Natural killer cell treated with Interleukin-12 subunit alpha and Interleukin-12 subunit beta and Interleukin-15 and Interleukin-18, amount 100 ng/mL, for 72 hours (primary cell): Measurements from ENCODE around the gene AP3S2. TPM values are rescaled to one million over a fixed set of nuclear protein-coding genes. Genes with fewer than 3 reads are reported as not detected.
"Not testable (repeated sequence)": the region's sequence is repeated elsewhere in the genome, so short reads cannot be mapped to it uniquely, and the experiment has no call there.

Experiments
- ATAC-seq, 2 donors: fragments of 150-1000 bp; cut with Tn5 transposase in 1 of 2; sonication (Bioruptor Pico), chemical (Tn5 transposase) in 1 of 2; 2 replicates each; pipeline ENCODE4 v1.10.0; 2021
- DNase-seq: peaks from one replicate; pipeline ENCODE4 v3.0.0; 2022; ENCODE audit warnings: low spot score
- H3K27ac Mint-ChIP-seq, 2 donors: 1 replicate in 1 of 2; 2 replicates in 1 of 2; pipeline ENCODE4 v1.8.0; 2022; ENCODE audit warnings: mixed read lengths in 2 of 2, mild to moderate bottlenecking in 1 of 2, moderate library complexity in 1 of 2
- H3K27me3 Mint-ChIP-seq, 2 donors: 1 replicate in 1 of 2; 2 replicates in 1 of 2; pipeline ENCODE4 v1.8.0; 2022; ENCODE audit warnings: mixed read lengths in 2 of 2
- H3K36me3 Mint-ChIP-seq: one replicate; pipeline ENCODE4 v1.8.0; 2022; ENCODE audit warnings: mixed read lengths
- H3K4me1 Mint-ChIP-seq, 2 donors: 1 replicate in 1 of 2; 2 replicates in 1 of 2; pipeline ENCODE4 v1.8.0; 2022; ENCODE audit warnings: low read depth in 2 of 2, mixed read lengths in 2 of 2, mild to moderate bottlenecking in 1 of 2
- H3K4me3 Mint-ChIP-seq: one replicate; pipeline ENCODE4 v1.8.0; 2022; ENCODE audit warnings: mixed read lengths
- H3K9me3 Mint-ChIP-seq: 2 replicates; pipeline ENCODE4 v1.8.0; 2022; ENCODE audit warnings: mixed read lengths
- total RNA-seq, 2 donors: library from RNA; stranded (reverse); gene quantifications; one replicate each; pipeline ENCODE4 v1.2.3, GENCODE V29; 2022

Gene AP3S2
- total RNA-seq, result 10 to 100 TPM; 29.0 to 34.4 TPM

DNA sequence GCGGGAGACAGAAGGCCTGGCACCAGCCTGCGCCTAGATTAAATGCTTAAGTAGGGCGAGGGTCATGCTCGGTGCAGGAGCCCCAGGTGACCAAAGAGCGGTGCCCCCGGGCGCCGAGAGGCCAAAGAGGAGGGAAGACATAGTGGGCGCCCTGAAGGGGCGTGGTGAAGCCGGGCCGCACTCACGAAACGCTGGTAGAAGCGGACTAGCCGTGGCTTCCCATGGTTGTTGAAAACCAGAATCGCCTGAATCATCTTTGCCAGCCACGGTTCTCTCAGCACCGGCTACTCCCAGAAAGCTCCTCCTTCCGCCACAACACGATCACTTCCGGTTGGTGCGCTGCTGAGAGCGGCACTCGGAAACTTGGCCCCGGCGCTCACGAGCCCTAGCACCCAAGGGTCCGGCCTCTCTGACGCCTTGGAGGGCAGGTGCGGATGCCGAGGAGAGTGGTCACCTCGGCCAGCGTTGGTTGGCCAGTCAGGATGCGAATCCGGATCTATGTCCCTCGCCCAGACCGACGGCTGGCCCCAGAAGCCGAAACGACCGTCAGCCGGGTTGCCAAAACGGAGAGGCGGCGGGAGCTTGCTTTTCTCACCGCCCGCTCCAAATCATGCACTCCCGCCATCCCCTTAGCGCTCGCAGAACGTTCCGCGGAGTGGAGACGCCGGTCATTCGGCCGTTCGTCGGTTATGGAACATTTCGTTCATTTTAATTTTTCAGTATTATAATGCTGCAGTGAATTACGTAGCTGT, at the start of gene AP3S2:
AP3S2 (minus strand) TSS at position 299 of the 752 bp plus-strand sequence; CDS start at position 254, 45 bp downstream.
- no peaks in the 10 kb centered on the region for H3K9me3 Mint-ChIP-seq

DNA sequence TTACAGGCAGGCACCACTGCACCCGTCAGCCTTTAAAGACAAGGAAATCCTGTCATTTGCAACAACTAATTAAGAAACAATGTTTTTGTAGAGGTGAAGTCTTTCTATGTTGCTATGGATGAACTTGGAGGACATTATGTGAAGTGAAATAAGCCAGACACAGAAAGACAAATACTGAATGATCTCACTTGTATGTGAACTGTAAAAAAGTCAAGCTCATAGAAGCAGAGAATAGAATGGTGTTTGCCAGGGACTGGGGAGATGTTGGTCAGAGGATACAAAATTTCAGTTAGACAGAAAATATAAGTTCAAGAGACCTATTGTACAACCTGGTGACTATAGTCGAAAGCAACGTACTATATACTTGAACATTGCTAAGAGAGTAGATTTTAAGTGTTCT, 46.1 kb upstream of the AP3S2 start:
- Mint-ChIP-seq H3K27ac (peak overlapping the region in 1 of 2 donors; percentile 32), H3K4me1 (peaks cover 28 to 30% of the 10 kb centered on the region in 2 donors), H3K27me3 (peaks cover 2 to 6% of the 10 kb centered on the region in 2 donors), H3K4me3 (no peak overlapping the region), H3K9me3 (no peaks in the 10 kb centered on the region), H3K36me3 (no peaks in the 10 kb centered on the region)
- DNase-seq, result no peak
- no peak for ATAC-seq

More for the DNA sequence above, at the start of gene AP3S2:
- Mint-ChIP-seq H3K27ac (peak within 1 kb of the TSS; percentile 98), H3K27me3 (no peaks in the 10 kb centered on the region), H3K36me3 (no peaks in the 10 kb centered on the region), H3K4me1 (peaks cover 17 to 39% of the 10 kb centered on the region in 2 donors), H3K4me3 (peak within 1 kb of the TSS; percentile 100)
- ATAC-seq, result peak; percentile 99
- DNase-seq, result peak; percentile 92

DNA sequence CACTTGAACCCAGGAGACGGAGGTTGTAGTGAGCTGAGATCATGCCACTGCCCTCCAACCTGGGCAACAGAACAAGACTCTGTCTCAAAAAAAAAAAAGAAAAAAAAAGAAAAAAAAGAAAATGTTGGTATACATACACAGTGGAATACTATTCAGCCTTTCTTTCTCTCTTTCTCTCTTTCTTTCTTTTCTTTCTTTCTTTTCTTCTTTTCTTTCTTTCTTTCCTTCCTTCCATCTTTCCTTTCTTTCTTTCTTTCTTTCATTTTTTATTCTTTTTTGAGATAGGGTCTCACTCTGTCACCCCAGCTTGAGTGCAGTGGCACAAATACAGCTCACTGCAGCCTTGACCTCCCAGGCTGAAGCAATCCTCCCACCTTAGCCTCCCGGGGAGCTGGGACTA, 45.6 kb upstream of the AP3S2 start:
- not testable (repeated sequence) for H3K27me3 Mint-ChIP-seq, ATAC-seq, H3K36me3 Mint-ChIP-seq, H3K9me3 Mint-ChIP-seq, DNase-seq, H3K4me3 Mint-ChIP-seq
- H3K4me1 Mint-ChIP-seq, result peaks cover 28 to 30% of the 10 kb centered on the region in 2 donors
- peak overlapping the region in 1 of 2 donors; percentile 32 for H3K27ac Mint-ChIP-seq

DNA sequence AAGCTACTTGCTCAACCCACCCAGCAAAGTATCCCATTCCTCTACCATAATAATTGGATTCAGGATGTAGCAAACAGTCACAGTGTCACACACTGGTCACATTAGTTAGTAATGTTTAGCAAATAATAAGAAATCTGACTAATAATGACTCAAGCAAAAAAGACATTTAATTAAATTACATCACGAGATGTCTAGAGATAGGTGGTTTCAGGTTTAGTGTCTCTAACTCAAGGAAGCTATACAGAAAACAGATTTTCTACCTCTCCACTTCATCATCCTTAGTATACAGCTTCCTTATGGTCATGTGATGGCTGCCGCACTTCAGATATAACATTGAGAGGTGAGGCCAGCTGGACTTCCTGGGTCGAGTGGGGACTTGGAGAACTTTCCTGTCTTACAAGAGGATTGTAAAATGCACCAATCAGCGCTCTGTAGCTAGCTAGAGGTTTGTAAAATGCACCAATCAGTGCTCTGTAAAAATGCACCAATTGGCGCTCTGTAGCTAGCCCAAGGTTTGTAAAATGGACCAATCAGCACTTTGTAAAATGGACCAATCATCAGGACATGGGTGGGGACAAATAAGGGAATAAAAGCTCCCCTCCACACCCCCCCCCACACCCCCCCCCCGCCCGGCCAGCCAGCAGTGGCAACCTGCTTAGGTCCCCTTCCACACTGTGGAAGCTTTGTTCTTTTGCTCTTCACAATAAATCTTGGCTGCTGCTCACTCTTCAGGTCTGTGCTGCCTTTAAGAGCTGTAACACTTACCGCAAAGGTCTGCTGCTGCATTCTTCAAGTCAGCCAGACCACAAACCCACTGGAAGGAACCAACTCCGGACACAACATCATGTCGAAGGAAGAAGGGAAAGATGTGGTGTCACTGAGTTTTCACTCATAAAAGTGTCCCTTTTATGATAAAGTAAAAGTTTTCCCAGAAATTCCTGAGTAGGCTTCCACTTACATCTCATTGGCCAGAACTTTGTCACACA, 43.9 kb upstream of the AP3S2 start:
- Mint-ChIP-seq H3K36me3 (no peaks in the 10 kb centered on the region), H3K27me3 (peaks cover 0 to 2% of the 10 kb centered on the region in 2 donors), H3K9me3 (no peaks in the 10 kb centered on the region), H3K27ac (peak overlapping the region; percentile 5 to 12), H3K4me1 (peaks cover 26 to 30% of the 10 kb centered on the region in 2 donors), H3K4me3 (peak overlapping the region; percentile 38)
- no peak for ATAC-seq
- no peak for DNase-seq

DNA sequence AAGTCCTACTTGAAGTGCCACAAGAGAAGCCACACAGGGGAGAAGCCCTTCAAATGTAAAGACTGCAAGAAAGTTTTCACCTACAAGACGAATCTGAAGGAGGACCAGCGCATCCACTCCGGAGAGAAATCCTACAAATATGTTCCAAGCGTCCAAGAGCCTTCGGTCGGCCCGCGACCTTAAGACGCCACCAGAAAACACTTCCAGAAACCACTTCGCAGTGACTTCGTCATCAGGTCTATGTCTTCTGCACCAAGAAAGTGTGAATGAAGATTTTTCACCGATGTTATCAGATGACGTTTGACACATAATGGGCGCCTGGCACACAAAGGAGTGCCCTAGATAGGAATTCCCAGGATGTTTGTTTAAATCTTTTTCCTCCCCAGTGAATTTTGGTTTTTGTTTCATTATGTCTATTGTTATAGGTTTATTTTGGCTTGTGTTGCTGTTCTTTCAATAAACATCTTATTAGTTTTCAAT, 43.0 kb upstream of the AP3S2 start:
- Mint-ChIP-seq H3K27me3 (no peaks in the 10 kb centered on the region), H3K4me1 (peaks cover 26 to 30% of the 10 kb centered on the region in 2 donors), H3K36me3 (no peaks in the 10 kb centered on the region), H3K27ac (peak overlapping the region; percentile 5 to 12), H3K9me3 (no peaks in the 10 kb centered on the region), H3K4me3 (peak overlapping the region; percentile 38)
- ATAC-seq (peak; percentile 46 to 52), DNase-seq (peak; percentile 61)

DNA sequence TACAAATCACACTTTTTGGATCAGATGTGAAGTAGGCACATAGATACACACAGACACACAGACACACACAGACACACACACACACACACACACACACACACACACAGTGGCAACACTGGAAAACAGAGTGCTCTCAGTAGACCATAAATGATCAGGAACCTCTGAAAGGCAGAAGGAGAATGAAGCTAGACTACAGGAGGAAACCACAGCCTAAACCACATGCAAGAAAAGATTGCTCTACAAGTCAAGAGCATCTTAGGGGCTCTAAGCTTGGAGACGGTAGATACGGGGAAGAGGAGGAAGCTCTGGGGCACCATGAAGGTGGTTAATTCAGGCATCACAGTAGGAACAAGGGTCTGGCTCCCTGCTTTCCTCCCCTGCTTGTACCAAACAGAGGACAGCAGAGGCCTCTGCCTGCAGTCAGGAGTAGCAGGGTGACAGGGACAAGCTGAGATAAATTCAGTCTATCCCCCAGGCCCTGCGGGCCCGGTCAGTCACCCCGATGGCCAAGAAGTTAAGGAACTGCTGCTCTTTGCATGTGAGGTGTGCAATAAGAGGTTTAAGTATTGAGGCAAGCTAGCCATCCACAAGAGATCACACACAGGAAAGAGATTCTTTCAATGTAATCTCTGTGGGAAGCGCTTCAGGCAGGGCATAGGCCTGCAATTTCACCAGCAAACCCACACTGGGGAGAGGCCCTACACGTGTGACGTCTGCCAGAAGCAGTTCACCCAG, 42.4 kb upstream of the AP3S2 start:
- H3K27me3 Mint-ChIP-seq, result no peaks in the 10 kb centered on the region
- no peaks in the 10 kb centered on the region for H3K36me3 Mint-ChIP-seq
- H3K4me1 Mint-ChIP-seq, result peaks cover 26 to 30% of the 10 kb centered on the region in 2 donors
- peak overlapping the region; percentile 38 for H3K4me3 Mint-ChIP-seq
- peak; percentile 69 for DNase-seq
- no peaks in the 10 kb centered on the region for H3K9me3 Mint-ChIP-seq
- peak; percentile 79 to 88 for ATAC-seq
- H3K27ac Mint-ChIP-seq, result peak overlapping the region; percentile 5 to 12

DNA sequence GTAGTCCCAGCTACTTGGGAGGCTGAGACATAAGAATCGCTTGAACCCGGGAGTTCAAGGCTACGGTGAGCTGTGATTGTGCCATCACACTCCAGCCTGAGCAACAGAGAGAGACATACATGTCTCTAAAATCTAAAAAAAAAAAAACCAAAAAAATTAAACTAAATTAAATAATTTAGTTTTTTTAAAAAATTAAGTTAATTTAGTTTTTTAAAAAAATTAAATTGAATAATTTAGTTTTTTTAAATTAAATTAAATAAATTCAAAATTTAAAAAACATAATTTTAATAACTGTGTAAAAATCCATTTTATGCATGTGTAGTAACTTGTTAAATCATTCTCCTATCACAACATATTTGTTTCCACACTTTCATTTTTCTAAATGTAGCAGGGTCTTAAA, 39.1 kb upstream of the AP3S2 start:
- no peak for DNase-seq
- no peak for ATAC-seq
- H3K36me3 Mint-ChIP-seq, result no peaks in the 10 kb centered on the region
- H3K27ac Mint-ChIP-seq, result no peak overlapping the region
- peaks cover 20 to 22% of the 10 kb centered on the region in 2 donors for H3K4me1 Mint-ChIP-seq
- no peaks in the 10 kb centered on the region for H3K9me3 Mint-ChIP-seq
- H3K27me3 Mint-ChIP-seq, result peaks cover 0 to 7% of the 10 kb centered on the region in 2 donors
- no peak overlapping the region for H3K4me3 Mint-ChIP-seq

DNA sequence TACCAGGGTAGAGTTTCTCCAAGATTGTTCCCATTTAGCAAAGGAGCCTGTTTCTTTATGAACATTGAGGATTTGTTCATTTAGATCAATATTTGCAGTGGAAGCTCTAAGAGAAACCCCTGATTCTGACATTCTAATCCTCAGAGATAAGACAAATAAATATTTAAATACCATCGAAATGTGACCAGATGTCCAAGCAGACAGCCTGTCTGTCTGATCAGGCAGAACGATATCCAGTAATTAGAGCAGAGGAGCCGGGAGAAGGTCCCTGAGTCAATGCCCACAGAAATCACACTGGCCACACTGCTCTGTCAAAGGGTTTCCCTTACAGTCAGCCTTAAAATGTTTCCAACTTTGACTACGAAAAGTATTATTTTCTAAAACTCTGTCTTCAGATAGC, 34.6 kb upstream of the AP3S2 start:
- Mint-ChIP-seq H3K27me3 (peaks cover 0 to 7% of the 10 kb centered on the region in 2 donors), H3K36me3 (no peaks in the 10 kb centered on the region), H3K4me1 (no peaks in the 10 kb centered on the region), H3K27ac (no peak overlapping the region), H3K4me3 (no peak overlapping the region), H3K9me3 (no peaks in the 10 kb centered on the region)
- no peak for ATAC-seq
- DNase-seq, result no peak

DNA sequence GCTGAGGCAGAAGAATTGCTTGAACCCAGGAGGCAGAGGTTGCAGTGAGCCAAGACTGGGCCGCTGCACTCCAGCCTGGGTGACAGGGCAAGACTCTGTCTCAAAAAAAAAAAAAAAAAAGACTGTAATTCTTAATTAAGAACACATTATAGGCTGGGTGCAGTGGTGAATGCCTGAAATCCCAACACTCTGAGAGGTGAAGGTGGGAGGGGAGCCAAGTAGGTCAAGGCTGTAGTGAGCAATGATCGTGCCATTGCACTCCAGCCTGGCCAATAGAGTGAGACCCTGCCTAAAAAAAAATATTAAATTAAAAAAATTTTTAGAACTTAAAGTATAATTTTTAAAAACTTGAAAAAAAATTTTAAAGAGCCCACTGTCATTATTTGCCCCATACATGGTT, 32.4 kb upstream of the AP3S2 start:
- DNase-seq (no peak), ATAC-seq (no peak)
- Mint-ChIP-seq H3K36me3 (no peaks in the 10 kb centered on the region), H3K27ac (no peak overlapping the region), H3K27me3 (peaks cover 0 to 7% of the 10 kb centered on the region in 2 donors), H3K4me3 (no peak overlapping the region), H3K9me3 (no peaks in the 10 kb centered on the region), H3K4me1 (no peaks in the 10 kb centered on the region)

DNA sequence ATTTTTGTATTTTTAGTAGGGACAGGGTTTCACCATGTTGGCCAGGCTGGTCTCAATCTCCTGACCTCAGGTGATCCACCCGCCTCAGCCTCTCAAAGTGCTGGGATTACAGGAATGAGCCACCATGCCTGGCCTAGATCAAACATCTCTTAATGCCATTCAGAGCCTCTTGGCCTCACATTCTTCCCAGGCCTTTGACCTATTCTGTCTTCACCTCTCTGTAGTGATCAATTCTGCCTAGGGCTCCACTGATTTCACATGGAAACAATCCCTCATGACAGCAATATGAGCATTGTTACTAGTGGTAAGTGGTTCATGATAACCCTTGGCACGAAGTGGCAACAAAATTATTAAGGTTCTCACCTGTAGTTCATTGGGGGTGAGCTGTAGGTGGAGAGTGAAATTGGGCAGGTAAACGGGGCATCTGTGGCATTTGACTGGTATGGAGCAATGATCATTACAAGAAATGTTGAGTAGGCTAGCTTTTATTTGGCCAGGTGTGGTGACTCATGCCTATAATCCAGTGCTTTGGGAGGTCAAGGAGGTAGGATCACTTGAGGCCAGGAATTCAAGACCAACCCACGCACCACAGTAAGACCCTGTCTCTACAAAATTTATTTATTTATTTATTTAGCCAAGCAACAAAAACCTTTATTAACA, 23.8 kb upstream of the AP3S2 start:
- no peak overlapping the region for H3K27ac Mint-ChIP-seq
- no peaks in the 10 kb centered on the region for H3K36me3 Mint-ChIP-seq
- no peak overlapping the region for H3K4me3 Mint-ChIP-seq
- H3K4me1 Mint-ChIP-seq, result no peaks in the 10 kb centered on the region
- DNase-seq (no peak), ATAC-seq (no peak)
- H3K9me3 Mint-ChIP-seq, result no peaks in the 10 kb centered on the region
- H3K27me3 Mint-ChIP-seq, result peaks cover 6 to 19% of the 10 kb centered on the region in 2 donors

DNA sequence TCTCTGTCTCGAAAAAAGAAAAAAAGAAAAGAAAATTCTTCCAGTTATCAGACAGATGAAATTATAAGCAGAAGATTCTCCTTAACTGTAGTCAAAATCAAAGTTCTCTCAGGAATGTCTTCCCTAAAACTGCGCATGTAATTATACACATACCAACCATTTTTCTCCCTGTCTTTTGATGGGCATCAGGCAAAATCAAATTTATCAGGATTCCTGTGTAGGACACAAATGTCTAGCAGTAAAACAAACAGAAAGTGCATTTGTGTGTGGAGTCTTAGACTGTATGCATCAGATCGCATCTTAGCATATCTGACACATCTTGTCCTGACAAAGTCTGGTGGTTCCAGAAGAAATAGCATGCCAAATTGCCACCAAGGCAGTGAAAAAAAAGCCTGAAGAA, 22.9 kb upstream of the AP3S2 start:
- H3K27ac Mint-ChIP-seq, result no peak overlapping the region
- ATAC-seq (no peak), DNase-seq (no peak)
- H3K9me3 Mint-ChIP-seq, result no peaks in the 10 kb centered on the region
- H3K4me1 Mint-ChIP-seq, result no peaks in the 10 kb centered on the region
- H3K4me3 Mint-ChIP-seq, result no peak overlapping the region
- no peaks in the 10 kb centered on the region for H3K36me3 Mint-ChIP-seq
- peaks cover 6 to 19% of the 10 kb centered on the region in 2 donors for H3K27me3 Mint-ChIP-seq

DNA sequence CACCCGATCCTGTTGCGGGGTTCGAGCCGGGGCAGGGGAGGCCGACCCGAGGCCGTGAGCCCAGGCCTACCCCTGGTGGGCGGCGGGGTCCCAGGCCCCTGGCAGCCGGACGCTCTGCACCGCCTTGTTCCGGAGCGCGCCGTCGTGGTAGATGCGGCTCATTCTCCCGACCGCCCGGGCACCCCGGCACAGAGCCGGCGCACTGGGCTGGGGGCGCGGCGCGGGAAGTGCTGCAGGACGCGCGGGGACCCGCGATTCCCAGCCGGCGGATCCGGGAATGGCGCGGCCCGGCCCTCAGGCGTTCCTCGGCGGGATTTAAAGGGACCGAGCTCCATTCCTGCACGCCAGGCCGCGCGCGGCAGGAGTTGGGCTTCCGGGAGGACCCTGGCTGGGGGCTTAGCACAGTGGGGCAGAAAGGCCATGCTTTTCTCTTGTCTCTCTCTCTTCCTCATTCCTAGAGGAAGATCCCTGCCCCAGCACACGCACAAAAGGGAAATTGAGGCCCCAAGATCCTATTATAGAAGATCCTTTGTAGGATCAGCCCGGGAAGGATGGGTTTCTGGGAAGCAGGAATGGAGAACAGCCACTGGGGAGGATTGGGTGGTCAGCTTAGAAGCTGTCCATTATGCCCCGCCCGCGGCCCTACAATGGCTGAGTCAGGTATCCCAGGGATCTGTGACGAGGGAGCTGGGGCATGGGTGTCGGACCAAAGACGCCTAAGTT, 19.0 kb upstream of the AP3S2 start, which contains the start of gene ARPIN:
ARPIN (minus strand) TSS at position 279 of the 723 bp plus-strand sequence; CDS start at position 162, 117 bp downstream.
- peak; percentile 44 to 69 for ATAC-seq
- Mint-ChIP-seq H3K36me3 (no peaks in the 10 kb centered on the region), H3K27ac (no peak within 1 kb of the TSS), H3K27me3 (peaks cover 6 to 19% of the 10 kb centered on the region in 2 donors), H3K9me3 (no peaks in the 10 kb centered on the region), H3K4me3 (no peak within 1 kb of the TSS), H3K4me1 (no peaks in the 10 kb centered on the region)
- DNase-seq, result no peak
